NCI-H2227 (cell line): ENCODE data around the gene MICOS13.
A peak's percentile ranks its signal among the peaks of the same experiment; 100 is the strongest.

Experiments used
- DNase-seq: peaks from one replicate; lab custom pipeline; 2025; ENCODE audit not compliant: unreplicated experiment; lab: John Stamatoyannopoulos, UW

The MICOS13 gene

DNA sequence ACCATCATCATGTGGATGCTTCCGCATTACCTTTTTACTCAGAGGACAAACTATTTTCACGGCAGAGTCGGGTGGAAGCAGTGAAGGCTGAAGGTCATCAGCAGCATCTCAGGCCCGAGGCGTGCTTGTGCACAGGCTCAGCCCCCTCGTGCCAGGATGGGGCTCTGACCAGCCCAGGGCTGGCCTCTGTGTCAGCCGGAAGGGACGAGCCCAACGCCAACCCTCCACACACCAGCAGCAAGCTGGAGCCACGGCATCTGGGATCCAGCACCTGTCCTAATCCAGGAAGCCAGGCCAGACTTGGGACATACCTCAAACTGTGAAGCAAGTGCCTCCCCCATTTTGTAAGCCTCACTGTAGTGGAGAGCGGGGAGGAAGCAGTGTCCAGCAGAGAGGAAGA, 11.1 kb downstream of the MICOS13 start:
- DNase-seq = no peak

DNA sequence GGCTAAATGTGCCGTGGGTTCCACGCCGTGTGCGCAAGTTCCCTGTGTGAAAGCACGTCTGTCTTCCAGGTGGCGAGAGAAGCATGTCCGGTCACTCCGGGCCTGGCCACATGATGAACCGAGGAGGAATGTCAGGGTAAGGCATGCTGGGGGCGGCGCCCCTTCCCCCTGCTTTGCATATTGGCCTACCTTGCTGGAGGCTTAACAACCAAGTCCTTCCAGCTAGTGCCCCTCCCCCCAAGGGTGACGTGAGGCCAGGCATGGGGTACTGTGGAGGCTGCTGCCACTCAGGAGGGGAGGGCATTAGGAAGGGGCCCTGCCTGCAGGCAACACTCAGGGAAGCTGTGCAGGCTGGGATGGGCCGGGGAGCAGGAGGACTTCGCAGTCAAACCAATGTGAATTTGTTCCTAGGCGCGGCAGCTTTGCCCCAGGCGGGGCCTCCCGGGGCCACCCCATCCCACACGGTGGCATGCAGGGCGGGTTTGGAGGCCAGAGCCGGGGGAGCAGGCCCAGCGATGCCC, 12.5 kb downstream of the MICOS13 start:
- no peak for DNase-seq

DNA sequence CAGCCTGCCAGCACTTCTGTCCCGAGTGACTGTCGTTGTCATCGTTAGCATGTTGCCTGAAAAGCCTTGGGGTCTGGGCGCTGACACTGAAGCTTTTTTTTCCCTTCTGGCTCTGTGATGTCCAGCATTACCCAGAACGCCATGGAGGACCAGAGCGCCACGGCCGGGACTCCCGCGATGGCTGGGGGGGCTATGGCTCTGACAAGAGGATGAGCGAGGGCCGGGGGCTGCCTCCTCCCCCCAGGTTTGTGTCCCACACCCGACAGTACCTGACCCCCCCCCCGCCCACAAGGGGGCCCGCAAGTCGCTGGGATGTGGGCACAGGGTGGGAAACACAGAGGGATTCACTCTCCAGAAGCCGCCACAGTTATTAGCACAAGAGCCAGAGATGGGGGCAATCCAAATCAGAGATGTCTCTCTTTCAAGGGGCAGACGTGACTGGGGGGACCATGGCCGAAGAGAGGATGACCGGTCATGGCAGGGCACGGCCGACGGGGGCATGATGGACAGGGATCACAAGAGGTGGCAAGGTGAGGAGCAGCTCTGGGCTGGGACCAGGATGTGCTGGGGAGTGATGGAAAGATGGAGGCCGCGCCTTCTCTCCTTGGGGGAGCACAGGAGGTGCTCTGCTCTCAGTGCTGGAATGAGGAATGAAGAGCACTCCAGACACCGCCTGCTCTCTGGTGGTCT, 13.2 kb downstream of the MICOS13 start:
- DNase-seq = no peak

DNA sequence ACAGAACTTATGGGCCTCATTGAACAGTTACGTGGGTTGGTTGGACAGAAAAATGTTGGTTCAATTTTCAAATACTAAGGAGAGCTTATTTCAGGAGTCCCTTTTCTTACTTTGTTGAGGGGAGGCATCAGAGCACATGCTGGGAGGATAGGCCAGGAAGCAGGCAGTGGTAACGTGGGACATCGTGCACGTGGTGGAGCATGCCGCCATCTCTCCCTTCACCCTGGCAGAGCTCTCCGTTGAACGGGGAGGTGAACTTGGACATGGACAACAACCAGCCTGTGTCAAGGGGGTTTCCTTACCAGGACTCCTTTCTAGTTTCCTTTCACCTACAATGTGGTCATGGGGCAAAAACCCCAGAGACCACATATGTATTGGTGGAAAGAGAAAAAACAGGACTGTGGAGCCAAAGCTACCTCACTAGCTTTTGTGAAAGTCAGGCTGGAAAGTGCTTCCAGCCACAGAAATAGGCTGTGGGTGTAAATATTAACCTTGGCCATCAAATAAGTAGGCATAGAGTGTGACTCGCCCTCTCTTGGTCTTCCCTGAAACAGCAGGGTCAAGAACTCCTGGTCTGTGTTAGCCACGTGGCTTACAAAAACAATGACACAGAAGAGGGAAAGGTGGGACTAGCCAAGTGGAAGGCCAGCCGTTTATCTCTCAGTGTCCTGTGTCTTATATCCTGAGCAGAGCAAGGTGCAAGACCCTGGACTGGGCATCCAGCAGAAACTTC, 14.4 kb downstream of the MICOS13 start:
- DNase-seq = no peak

DNA sequence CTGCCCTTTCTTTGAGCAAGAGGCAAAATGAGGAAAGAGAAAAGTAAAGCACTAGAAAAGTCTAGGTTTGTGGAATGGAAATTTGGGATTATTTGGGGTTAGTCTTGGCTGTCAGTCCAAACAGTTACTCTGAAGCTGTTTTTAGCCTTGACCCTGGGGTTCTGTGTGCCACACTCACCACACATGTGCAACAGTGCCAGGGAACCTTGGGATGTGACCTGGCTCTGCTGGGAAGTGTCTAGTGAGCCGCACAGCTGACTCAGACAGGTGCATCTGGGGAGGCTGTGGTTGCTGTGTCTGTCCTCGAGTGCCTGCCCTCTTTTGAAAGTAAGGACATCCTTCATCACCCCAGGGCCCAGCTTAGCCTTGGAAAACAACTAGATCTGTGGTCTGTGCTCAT, 15.8 kb downstream of the MICOS13 start:
- DNase-seq = no peak

DNA sequence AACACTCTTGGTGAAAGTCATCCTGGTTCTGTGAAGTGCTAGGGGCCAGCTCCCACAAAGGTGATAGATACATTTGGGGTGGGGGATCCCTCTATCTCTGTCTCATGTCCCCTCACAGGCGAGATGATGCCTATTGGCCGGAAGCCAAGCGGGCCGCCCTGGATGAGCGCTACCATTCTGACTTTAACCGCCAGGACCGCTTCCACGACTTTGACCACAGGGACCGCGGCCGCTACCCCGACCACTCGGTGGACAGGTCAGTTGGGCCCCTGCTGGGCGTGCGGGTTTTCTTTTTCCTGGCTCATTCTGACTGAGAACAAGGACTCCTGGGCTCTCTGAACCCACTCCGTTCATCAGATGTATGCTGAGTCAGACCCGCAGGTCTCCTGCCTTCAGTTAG, 16.4 kb downstream of the MICOS13 start:
- no peak for DNase-seq

DNA sequence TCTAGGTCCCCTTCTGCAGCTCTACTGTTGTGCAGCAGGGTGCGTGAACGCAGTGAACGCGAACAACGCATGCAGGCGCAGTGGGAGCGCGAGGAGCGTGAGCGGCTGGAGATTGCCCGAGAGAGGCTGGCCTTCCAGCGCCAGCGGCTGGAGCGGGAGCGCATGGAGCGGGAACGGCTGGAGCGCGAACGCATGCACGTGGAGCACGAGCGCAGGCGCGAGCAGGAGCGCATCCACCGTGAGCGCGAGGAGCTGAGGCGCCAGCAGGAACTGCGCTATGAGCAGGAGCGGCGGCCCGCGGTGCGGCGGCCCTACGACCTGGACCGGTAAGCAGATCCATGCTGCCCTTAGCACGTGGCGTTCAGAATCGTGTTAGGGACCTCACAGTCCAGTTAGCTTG, 18.8 kb downstream of the MICOS13 start:
- no peak for DNase-seq

DNA sequence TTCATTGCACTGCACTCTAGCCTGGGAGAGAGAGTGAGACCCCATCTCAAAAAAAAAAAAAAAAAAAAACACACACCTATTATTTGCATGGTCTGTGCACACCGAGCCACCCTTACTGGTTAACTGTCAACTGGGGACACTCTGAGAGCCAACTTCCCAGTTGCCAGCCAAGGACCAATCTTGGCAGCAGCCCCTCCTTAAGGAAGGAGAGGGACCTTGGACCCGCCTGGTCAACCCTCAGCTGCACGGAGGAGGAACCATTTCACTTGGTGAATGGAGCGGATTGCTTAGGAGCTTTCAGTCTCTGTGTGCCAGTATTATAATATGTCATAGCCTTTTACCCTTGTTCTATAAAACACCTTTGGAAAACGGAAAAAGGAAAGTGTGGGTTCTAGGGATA, 24.9 kb downstream of the MICOS13 start:
- no peak for DNase-seq

DNA sequence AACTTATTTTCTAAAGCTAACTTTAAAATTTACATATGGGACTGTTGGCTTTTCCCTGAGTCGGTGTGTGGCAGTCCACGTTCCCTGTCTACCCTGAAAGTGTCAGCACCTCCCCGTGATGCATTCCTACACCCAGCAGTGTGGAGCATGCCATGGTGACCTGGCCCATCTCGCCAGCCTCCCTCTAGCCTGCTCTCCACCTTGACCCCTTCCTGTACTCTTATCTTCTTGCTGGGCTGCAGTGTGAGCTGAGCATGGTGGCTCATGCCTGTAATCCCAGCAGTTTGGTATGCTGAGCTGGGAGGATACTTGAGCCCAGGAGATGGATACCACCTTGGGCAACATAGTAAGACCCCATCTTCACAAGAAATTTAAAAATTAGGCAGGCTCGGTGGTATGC, 25.4 kb downstream of the MICOS13 start:
- no peak for DNase-seq

DNA sequence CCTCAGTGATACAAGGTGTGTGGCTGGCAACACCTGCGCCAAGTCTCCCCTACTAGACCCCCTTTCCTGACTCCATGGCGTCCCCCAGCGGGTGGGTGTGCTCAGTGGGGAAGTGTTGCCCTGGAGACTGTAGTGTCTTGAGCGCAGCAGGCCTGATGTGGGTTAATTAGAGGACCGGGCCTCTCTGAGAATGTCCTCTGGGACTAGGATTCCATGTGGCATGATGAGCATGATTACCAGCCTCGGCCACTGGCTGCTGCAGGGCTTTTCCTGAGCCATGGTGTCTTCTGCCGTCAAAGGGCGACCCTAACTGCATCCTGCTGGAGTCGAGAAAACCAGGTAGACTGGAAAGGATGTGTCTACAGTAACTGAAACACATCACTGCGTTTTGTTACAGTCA, 28.1 kb downstream of the MICOS13 start:
- DNase-seq = no peak

DNA sequence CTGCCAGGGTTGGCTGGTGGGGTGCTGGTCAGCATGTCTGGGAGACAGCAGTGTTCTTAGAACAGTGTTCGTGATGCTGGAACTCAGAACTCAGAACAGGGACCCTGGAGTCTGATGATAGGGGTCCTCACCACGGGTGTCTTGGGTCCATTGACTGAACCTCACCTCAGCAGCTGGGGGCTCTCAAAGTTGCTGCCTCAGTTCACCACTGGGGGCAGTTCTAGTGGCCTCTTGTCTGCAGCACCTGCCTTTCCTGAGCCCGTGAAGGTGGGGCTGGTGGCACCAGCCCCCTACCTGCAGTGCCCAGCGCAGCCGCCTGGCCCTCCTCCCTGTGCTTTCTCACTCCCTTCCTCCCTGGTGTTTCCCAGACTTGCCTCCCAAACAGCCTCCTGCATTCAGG, 29.0 kb downstream of the MICOS13 start:
- no peak for DNase-seq

DNA sequence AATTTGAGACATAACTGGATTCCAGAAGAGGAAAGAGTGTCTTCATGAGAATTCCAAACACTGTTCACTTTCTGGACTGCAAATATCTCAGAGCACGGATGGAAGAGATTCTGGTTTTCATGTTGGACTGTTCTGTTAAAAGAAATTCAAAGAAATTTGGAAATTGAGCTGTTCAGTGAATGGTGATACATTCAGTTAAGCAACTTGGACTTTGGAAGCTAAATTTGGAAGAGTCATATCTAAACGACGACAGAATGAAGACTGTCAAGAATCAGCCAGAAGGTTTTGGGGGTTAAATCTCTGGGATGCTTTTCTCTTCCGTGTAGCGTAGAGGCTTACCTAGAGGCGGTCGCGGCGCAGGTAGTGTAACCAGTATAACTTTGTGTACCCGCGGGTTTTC, 31.9 kb downstream of the MICOS13 start:
- no peak for DNase-seq

DNA sequence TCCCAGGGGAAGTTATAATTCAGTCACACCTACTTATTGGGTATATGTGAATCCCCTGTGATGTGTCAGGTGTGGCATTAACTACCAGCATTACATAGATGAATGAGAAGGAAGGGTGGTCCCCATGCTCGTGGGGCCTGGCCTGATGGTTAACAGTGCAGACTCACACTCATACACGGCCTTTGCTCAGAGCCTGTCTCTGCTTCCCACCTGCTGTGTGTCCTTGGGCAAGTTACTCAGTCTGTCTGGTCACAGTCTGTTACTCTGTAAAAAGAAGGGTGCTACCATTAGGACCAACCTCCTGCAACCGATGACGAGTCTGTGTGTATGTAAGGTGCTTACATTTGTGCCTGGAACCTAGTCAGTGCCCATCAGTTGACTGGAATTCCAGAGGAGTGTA, 33.6 kb downstream of the MICOS13 start:
- DNase-seq = no peak

DNA sequence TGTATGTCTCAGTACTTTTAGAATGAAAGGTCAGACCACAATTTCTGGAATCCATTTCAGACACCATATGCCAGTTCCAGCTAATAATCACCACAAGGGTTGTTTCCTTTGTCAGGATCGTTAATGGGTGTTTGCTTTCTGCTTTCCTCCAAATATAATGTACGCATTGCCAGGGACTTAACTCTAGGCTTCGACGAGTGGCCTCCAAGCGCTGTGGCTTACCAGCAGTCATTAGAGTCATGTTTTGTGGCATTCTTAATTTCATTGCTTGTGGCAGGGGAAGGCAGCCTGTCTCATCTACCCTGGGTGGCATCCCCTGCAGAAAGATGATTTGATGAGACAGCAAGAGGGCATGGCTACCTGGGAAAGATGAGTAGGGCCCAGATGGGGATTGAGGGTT, 34.9 kb downstream of the MICOS13 start:
- peak; percentile 54 for DNase-seq

DNA sequence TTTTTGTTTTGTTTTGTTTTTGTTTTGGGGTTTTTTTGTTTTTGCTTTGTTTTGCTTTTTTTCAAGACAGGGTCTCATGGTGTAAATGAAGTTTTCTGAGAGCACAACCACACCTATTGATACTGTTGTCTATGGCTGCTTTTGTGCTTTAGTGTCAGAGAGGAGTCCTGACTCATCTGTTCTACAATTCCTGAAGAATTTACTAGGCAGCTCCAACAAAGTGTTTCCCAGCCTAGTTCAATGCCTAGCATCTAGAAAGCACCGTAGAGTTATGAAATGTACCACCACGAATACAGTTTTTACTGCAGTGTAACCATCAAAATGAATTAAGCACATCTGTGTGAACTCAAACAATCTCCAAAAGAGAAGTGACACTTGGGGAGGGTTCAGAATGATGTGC, 36.3 kb downstream of the MICOS13 start:
- no peak for DNase-seq

DNA sequence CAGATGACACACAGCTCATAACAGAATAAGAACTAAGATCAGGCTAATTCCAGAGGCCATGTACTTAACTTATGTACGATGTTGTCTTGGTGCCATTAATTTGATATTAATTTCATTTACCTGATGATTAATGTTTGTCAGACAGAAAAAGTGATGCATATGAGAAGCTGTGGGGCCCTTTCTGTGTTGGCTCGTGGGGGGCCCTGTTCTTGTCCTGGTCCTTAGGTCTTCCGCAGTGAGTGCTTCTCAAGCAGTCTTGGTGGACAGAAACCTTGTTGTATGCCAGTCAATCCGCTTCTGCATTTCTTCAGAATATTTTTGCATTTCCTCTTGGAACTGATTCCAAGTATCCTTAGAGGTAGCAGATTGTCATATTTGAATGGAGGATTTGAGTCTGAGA, 37.3 kb downstream of the MICOS13 start:
- DNase-seq = no peak

DNA sequence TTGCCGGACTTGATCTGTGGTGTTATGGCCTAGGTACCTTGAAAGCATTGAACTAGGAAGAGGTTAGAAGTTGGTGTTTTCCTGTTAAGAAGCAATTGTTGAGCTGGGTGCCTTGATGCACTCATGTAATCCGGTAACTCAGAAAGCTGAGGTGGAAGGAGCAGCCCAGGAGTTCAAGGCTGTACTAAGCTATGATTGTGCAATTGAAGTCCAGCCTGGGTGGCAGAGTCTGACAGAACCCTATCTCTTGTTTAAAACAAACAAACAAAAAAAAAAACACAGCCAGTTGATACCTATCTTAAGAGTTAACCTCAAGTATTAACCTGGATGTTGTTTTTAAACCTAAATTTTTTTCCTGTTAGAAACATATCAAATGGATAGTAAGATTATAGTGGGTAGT, 38.1 kb downstream of the MICOS13 start:
- DNase-seq = no peak

DNA sequence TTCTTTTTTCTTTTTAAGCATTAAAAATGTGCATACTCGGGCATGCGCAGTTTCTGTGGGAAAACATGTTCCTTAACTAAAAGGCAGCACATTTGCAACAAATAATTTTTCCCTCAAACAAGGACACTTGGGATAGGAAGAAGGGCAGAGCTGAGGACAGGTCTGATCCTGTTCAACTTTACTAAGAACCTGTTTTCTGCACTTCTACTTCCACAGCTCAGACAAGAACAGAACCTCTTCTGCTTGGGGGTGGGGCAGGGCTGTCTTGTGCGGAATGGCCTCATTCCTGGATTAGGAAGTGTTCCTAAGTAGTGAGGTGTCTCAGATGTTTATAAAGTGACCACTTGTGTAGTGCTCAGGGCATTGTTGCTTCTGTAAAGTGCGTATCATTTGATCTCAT, 39.1 kb downstream of the MICOS13 start:
- no peak for DNase-seq

DNA sequence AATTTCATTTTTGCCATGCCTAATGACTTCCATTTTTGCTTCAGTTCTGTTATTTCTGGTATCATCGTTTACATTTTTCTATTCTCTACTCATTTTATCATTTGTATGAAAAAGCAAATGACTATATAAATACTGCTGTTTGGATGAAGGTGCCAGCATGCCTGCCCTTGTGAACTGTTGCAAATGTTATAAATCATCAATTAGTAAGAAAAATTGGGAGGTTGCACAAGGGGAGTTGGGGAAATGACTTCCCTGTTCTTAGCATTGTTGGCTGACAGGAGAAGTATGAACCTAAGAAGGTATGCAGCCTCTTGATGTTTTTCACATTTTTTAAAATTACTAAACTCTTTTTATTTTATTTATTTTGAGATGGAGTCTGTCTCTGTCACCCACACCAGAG, 42.3 kb downstream of the MICOS13 start:
- DNase-seq = no peak

DNA sequence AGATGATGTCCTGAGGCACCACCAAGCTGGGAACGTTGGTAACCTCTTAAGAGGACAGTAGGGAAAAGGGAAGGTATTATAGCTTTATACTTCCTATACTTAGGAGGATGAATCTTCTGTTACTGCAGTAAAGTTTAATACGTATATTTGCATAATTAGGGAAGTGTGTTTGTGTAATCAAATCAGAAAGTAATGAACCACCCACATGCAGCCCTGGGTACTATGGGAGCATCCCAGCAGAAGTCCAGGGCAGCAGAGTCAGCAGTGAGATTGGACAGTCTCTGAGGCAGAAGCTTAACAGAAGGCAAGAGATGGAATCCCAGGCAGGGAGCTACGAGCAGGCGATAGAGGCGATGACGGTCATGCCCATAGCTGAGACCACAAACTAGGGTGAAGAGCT, 44.9 kb downstream of the MICOS13 start:
- DNase-seq = no peak

DNA sequence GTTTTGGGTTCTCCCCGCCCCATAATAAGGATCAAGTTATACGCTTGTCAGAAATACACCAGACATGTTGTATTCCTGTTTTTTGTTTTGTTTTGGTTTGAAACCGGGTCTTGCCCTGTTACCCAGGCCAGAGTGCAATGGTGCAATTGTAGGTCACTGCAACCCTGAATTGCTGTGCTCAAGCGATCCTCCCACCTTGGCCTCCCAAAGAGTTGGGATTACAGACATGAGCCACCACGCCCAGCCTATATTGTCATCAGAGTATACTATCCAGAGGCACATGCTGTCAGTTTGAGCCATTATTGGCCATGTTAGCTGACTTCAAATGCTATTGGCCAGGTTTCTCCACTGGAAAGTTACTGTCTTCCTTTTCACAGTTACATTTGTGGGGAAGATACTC, 47.7 kb downstream of the MICOS13 start:
- no peak for DNase-seq

DNA sequence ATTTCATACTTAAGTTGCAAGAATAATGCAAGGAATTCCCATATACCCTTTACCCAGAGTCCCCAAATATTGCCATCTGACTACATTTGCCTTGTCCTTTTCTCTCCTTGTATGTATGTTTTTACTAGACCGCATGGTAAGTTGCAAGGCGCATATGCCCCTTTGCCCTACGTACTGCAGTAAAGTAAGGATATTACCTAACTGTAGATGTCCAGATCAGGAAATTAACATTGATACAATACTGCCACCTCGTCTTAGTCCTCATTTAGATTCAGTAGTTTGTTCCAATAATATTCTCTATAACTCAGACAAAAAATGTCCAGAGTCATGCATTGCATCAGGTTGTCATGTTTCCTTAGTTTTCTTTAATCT, 48.1 kb downstream of the MICOS13 start:
- no peak for DNase-seq
